Tibial nerve (tissue), 4 donors: ENCODE measurements around the gene MROH7. TPM values are rescaled to one million over a fixed set of nuclear protein-coding genes. Genes with fewer than 3 reads are reported as not detected.

ENCODE experiments used
- DNase-seq, 2 donors: peaks; one replicate each; pipeline ENCODE4 v3.0.0-alpha.2; 2019; ENCODE audit warnings: low spot score in 2 of 2
- H3K27ac ChIP-seq, 4 donors: fragments of 200-600 bp; sonication (generic) in 3 of 4; one replicate each; pipeline ENCODE4 v1.5.1; 2017 to 2019; ENCODE audit warnings: mild to moderate bottlenecking in 1 of 4
- H3K27me3 ChIP-seq, 2 donors: fragments of 200-600 bp; sonication (generic) in 1 of 2; one replicate each; pipeline versions ENCODE4 v1.5.1 to v1.6.0; 2017 to 2019
- H3K36me3 ChIP-seq, 3 donors: fragments of 200-600 bp; sonication (generic); one replicate each; pipeline ENCODE4 v1.5.1; 2018 to 2019
- H3K4me1 ChIP-seq, 4 donors: fragments of 200-600 bp; sonication (generic) in 3 of 4; one replicate each; pipeline ENCODE4 v1.5.1; 2017 to 2019
- H3K4me3 ChIP-seq, 4 donors: fragments of 200-600 bp; sonication (generic) in 3 of 4; one replicate each; pipeline ENCODE4 v1.5.1; 2017 to 2019; ENCODE audit warnings: mild to moderate bottlenecking in 1 of 4, moderate library complexity in 1 of 4
- H3K9me3 ChIP-seq, 4 donors: fragments of 200-600 bp; sonication (generic) in 3 of 4; one replicate each; pipeline ENCODE4 v1.5.1; 2017 to 2019
- EP300 ChIP-seq, 2 donors: sonication (generic); formaldehyde crosslinking; IDR thresholded peaks; one replicate each; pipeline ENCODE4 v1.6.1; 2017; ENCODE audit warnings: antibody characterized with exemption in 2 of 2, mild to moderate bottlenecking in 1 of 2
- POLR2A ChIP-seq, 2 donors: fragments of 450-650 bp; IDR thresholded peaks; one replicate each; pipeline ENCODE4 v1.6.1; 2017; ENCODE audit warnings: antibody characterized with exemption in 2 of 2, mild to moderate bottlenecking in 2 of 2, moderate library complexity in 2 of 2
- WGBS, 2 donors: methylation state at CpG; one replicate each; pipeline ENCODE4 v1.1.5; 2018; 5-methylcytosine and 5-hydroxymethylcytosine counted together
- total RNA-seq, 4 donors: library from RNA; depleted of rRNA; stranded (reverse); fragments of >200 nt; gene quantifications; one replicate each; pipeline ENCODE4 v1.1.0, GENCODE V29; 2016
- TF ChIP-seq, protein P1 (sequence below), 5 experiments: fragments of 200-600 bp in 3 of 5; fragments of 450-650 bp in 2 of 5; sonication (generic) in 3 of 5; IDR thresholded peaks; one replicate each; pipeline ENCODE4 v1.5.1; 2016 to 2019; ENCODE audit warnings: antibody characterized with exemption in 5 of 5, mild to moderate bottlenecking in 3 of 5, moderate library complexity in 2 of 5

Gene MROH7
- total RNA-seq, 4 donors from 2014 or later = 4.4 to 7.2 (median 5.8) TPM

DNA sequence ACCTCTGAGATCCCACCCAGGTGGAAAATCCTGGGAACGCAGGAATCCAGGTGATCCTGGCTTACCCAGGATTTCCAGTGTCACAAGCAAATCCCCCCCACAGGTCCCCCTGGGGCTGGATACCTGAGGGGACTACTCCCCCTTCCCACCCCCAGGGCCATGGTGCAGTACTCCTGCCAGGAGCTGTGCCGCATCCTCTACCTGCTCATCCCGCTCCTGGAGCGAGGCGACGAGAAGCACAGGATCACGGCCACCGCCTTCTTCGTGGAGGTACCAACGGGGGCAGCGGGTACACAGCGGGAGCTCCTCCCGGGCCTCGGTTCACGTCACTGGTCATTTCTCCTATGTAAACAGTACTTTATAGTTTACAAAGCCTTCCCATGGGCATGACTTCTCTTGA, 53.6 kb downstream of the MROH7 start:
- DNase-seq = no peak
- no peak for TF ChIP-seq EP300 (IDR thresholded peaks at IDR 0.05)
- TF ChIP-seq, protein P1, sequence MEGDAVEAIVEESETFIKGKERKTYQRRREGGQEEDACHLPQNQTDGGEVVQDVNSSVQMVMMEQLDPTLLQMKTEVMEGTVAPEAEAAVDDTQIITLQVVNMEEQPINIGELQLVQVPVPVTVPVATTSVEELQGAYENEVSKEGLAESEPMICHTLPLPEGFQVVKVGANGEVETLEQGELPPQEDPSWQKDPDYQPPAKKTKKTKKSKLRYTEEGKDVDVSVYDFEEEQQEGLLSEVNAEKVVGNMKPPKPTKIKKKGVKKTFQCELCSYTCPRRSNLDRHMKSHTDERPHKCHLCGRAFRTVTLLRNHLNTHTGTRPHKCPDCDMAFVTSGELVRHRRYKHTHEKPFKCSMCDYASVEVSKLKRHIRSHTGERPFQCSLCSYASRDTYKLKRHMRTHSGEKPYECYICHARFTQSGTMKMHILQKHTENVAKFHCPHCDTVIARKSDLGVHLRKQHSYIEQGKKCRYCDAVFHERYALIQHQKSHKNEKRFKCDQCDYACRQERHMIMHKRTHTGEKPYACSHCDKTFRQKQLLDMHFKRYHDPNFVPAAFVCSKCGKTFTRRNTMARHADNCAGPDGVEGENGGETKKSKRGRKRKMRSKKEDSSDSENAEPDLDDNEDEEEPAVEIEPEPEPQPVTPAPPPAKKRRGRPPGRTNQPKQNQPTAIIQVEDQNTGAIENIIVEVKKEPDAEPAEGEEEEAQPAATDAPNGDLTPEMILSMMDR (IDR thresholded peaks at IDR 0.05) = no peak
- TF ChIP-seq POLR2A (IDR thresholded peaks at IDR 0.05) = no peak
- Histone ChIP-seq H3K4me3 (no peak overlapping the region), H3K4me1 (no peaks in the 10 kb centered on the region), H3K36me3 (no peaks in the 10 kb centered on the region), H3K9me3 (no peaks in the 10 kb centered on the region), H3K27ac (no peak overlapping the region), H3K27me3 (no peaks in the 10 kb centered on the region)
- 81 to 85% methylated on average over 15 of the region's 15 CpGs for WGBS, 2 donors

DNA sequence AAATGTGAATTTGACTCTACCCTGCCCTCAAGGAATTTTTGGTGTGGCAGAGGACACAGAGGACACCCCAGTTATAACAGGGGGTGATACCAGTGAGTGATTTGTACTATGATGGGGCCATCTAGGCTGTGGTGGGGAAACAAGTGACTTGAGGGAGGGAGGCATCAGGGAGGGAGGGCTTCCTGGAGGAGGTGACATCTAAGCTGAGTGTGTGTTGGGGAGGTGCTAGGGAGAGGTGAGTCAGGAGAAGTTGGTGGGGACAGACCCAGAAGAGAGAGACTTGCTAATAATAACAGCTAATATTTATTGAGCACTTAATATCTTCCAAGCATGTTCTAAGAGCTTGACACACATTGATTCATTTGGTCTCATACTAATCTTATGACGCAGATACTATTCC, 54.2 kb downstream of the MROH7 start:
- WGBS, 2 donors = 82 to 100% methylated on average over 1 of the region's 1 CpG
- H3K4me1 ChIP-seq = no peaks in the 10 kb centered on the region
- no peaks in the 10 kb centered on the region for H3K36me3 ChIP-seq
- no peak for DNase-seq
- H3K4me3 ChIP-seq = no peak overlapping the region
- no peaks in the 10 kb centered on the region for H3K27me3 ChIP-seq
- no peaks in the 10 kb centered on the region for H3K9me3 ChIP-seq
- no peak overlapping the region for H3K27ac ChIP-seq
- no peak for TF ChIP-seq POLR2A (IDR thresholded peaks at IDR 0.05)
- TF ChIP-seq, protein P1 (IDR thresholded peaks at IDR 0.05) = no peak
- no peak for TF ChIP-seq EP300 (IDR thresholded peaks at IDR 0.05)

DNA sequence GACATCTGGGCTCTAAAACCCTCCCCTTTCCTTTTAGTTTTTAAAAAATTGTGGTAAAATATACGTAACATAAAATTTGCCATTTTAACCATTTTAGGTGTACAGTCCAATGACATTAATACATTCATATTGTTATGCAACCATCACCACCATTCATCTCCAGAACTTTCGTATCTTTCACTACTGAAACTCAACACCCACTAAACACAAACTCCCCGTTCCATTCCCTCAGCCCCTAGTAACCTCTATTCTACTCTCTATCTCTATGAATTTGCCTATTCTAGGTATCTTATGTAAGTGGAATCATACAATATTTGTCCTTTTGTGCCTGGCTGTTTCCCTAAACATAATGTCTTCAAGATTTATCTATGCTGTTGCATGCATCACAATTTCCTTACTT, 54.7 kb downstream of the MROH7 start:
- Histone ChIP-seq H3K27ac (no peak overlapping the region), H3K4me1 (no peaks in the 10 kb centered on the region), H3K36me3 (no peaks in the 10 kb centered on the region), H3K9me3 (no peaks in the 10 kb centered on the region), H3K27me3 (no peaks in the 10 kb centered on the region), H3K4me3 (no peak overlapping the region)
- no peak for TF ChIP-seq POLR2A (IDR thresholded peaks at IDR 0.05)
- no peak for TF ChIP-seq EP300 (IDR thresholded peaks at IDR 0.05)
- TF ChIP-seq, protein P1 (IDR thresholded peaks at IDR 0.05) = no peak
- no peak for DNase-seq
- 70 to 74% methylated on average over 3 of the region's 3 CpGs for WGBS, 2 donors

DNA sequence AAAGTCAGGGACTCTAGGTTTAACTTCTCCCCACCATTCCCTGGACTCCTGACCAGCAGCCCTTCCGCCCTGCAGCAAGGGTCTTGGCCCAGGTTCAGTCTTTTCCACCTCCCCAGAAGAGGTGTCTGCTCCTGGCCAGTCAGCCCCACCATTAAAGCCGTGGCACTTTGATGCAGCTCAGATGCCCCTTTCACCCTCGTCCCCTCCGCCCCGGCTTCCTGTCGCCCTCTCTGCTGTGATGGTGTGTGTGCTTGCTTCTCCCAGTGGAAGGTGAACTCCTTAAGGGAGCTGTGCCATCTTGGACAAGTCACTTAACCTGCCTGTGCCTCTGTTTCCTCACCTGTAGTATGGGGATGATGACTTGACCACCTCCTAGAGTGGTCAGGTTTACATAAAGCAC, 56.3 kb downstream of the MROH7 start:
- Histone ChIP-seq H3K36me3 (no peaks in the 10 kb centered on the region), H3K27ac (no peak overlapping the region), H3K9me3 (no peaks in the 10 kb centered on the region), H3K4me1 (no peaks in the 10 kb centered on the region), H3K27me3 (no peaks in the 10 kb centered on the region), H3K4me3 (no peak overlapping the region)
- TF ChIP-seq, protein P1 (IDR thresholded peaks at IDR 0.05) = no peak
- TF ChIP-seq EP300 (IDR thresholded peaks at IDR 0.05) = no peak
- no peak for TF ChIP-seq POLR2A (IDR thresholded peaks at IDR 0.05)
- WGBS, 2 donors = 83 to 90% methylated on average over 6 of the region's 6 CpGs
- no peak for DNase-seq

DNA sequence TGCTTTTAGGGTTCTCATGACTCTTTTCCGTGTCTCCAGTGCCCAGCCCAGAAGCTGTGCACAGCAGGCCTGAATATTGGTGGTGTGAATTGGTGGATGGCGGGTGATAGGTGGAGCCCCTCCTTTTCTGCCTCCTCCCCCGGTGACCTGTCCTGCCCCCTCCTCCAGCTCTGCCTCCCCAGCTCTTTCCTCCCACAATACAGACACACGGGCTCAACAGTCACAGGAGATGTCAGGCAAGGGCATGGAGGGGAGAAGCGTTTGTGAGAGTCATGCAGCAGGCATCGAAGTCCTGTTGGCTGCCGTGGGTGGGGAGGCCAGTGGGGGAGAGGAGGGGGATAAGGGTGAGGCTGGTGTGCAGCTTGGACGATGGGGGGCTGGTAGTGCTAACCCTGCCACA, 56.8 kb downstream of the MROH7 start:
- no peaks in the 10 kb centered on the region for H3K4me1 ChIP-seq
- 49 to 50% methylated on average over 8 of the region's 8 CpGs for WGBS, 2 donors
- H3K36me3 ChIP-seq = no peaks in the 10 kb centered on the region
- H3K9me3 ChIP-seq = no peaks in the 10 kb centered on the region
- no peak for DNase-seq
- TF ChIP-seq, protein P1 (IDR thresholded peaks at IDR 0.05) = no peak
- TF ChIP-seq POLR2A (IDR thresholded peaks at IDR 0.05) (no peak), EP300 (IDR thresholded peaks at IDR 0.05) (no peak)
- H3K27me3 ChIP-seq = no peaks in the 10 kb centered on the region
- no peak overlapping the region for H3K27ac ChIP-seq
- no peak overlapping the region for H3K4me3 ChIP-seq
